Endothelial cell of umbilical vein (primary cell): ENCODE measurements around the gene SLC9A1. TPM values are rescaled to one million over a fixed set of nuclear protein-coding genes. Genes with fewer than 3 reads are reported as not detected.

Source experiments
- BruUV-seq: library from RNA; stranded (reverse); fragments of 400-500 nt; replicated peaks from 2 replicates; lab custom pipeline; 2021; lab: Mats Ljungman, UMichigan
- CTCF ChIA-PET: fragments of 300-600, 350-600 bp; sonication (Branson Sonifier 250); formaldehyde crosslinking; loops from one replicate; lab custom pipeline; 2021; ENCODE audit warnings: antibody characterized with exemption, inconsistent platforms; lab: Charles Lee
- POLR2A ChIA-PET: fragments of 300-600, 350-600 bp; sonication (Branson Sonifier 250); formaldehyde crosslinking; loops from one replicate; lab custom pipeline; 2021; ENCODE audit warnings: antibody characterized with exemption, inconsistent platforms; lab: Charles Lee
- DNase-seq: peaks from one replicate; pipeline ENCODE4 v3.0.0-alpha.2; 2011; ENCODE audit warnings: low read depth, low spot score
- FAIRE-seq: peaks from 2 replicates; lab custom pipeline; 2011; peaks lifted over from hg19 to GRCh38; lab: Jason Lieb, UNC
- H2AFZ ChIP-seq: 2 replicates; pipeline ENCODE4 v1.6.0; 2012; ENCODE audit warnings: low read depth, low read length, control low read depth, inconsistent platforms
- H3K27ac ChIP-seq: 2 replicates; pipeline ENCODE4 v1.5.1; 2011; ENCODE audit warnings: low read depth, mild to moderate bottlenecking, control low read depth, low read length, moderate library complexity; ENCODE audit not compliant: insufficient read depth
- H3K27me3 ChIP-seq, 2 experiments: 2 replicates each; pipeline versions ENCODE4 v1.6.0 to v1.6.1; 2011; ENCODE audit warnings: low read length in 2 of 2, mixed read lengths in 1 of 2; ENCODE audit not compliant: control insufficient read depth in 2 of 2, insufficient read depth in 2 of 2
- H3K36me3 ChIP-seq, 2 experiments: 2 replicates in 1 of 2; 3 replicates in 1 of 2; pipeline ENCODE4 v1.5.1; 2011; ENCODE audit warnings: low read length in 2 of 2, mild to moderate bottlenecking in 1 of 2, moderate library complexity in 1 of 2; ENCODE audit not compliant: control insufficient read depth in 2 of 2, insufficient read depth in 2 of 2; ENCODE audit errors: extremely low read depth in 1 of 2
- H3K4me1 ChIP-seq: 3 replicates; pipeline ENCODE4 v1.5.1; 2011; ENCODE audit warnings: mild to moderate bottlenecking, low read length; ENCODE audit not compliant: control insufficient read depth, insufficient read depth; ENCODE audit errors: extremely low read depth
- H3K4me2 ChIP-seq: 2 replicates; pipeline ENCODE4 v1.6.1; 2011; ENCODE audit warnings: low read length, control low read depth, mixed read lengths; ENCODE audit not compliant: insufficient read depth
- H3K4me3 ChIP-seq, 3 experiments: fragments of 200-600 bp in 1 of 3; sonication (generic), shearing (Covaris generic) in 1 of 3; replicated peaks in 1 of 3; 2 replicates each; pipeline ENCODE4 v1.5.1; 2011 to 2016; ENCODE audit warnings: control low read depth in 3 of 3, low read length in 3 of 3, mild to moderate bottlenecking in 2 of 3, inconsistent platforms in 1 of 3, low read depth in 1 of 3, moderate library complexity in 1 of 3; ENCODE audit not compliant: insufficient read depth in 1 of 3
- H3K79me2 ChIP-seq: 2 replicates; pipeline ENCODE4 v1.6.0; 2012; ENCODE audit warnings: low read length, inconsistent platforms; ENCODE audit not compliant: control insufficient read depth, insufficient read depth
- H3K9ac ChIP-seq: replicated peaks from 2 replicates; pipeline ENCODE3; 2011; ENCODE audit warnings: low read length, control low read depth; ENCODE audit not compliant: insufficient read depth; ENCODE audit errors: extremely low read depth
- H3K9me1 ChIP-seq: replicated peaks from 3 replicates; pipeline ENCODE4 v1.6.0; 2011; ENCODE audit warnings: mild to moderate bottlenecking, low read length; ENCODE audit not compliant: control insufficient read depth, insufficient read depth; ENCODE audit errors: extremely low read depth
- H3K9me3 ChIP-seq: replicated peaks from 2 replicates; pipeline ENCODE4 v1.5.1; 2012; ENCODE audit warnings: low read length, inconsistent platforms; ENCODE audit not compliant: control insufficient read depth, insufficient read depth
- H4K20me1 ChIP-seq: replicated peaks from 2 replicates; pipeline ENCODE3; 2011; ENCODE audit warnings: mild to moderate bottlenecking, low read length; ENCODE audit not compliant: control insufficient read depth, insufficient read depth; ENCODE audit errors: extremely low read depth
- EZH2 ChIP-seq: IDR thresholded peaks from 2 replicates; pipeline ENCODE4 v1.6.1; 2012; ENCODE audit warnings: borderline replicate concordance, low read depth, mild to moderate bottlenecking, moderate library complexity, low read length, inconsistent platforms; ENCODE audit not compliant: severe bottlenecking
- FOS ChIP-seq: IDR thresholded peaks from 2 replicates; pipeline ENCODE4 v1.6.1; 2011; ENCODE audit warnings: mild to moderate bottlenecking, low read length, moderate library complexity, borderline replicate concordance; ENCODE audit not compliant: insufficient read depth
- GATA2 ChIP-seq: IDR thresholded peaks from 2 replicates; pipeline ENCODE4 v1.7.0; 2011; ENCODE audit warnings: low read depth, mild to moderate bottlenecking, moderate library complexity, mixed read lengths, low read length; ENCODE audit not compliant: insufficient read length, insufficient read depth
- JUN ChIP-seq: IDR thresholded peaks from 2 replicates; pipeline ENCODE4 v1.6.1; 2011; ENCODE audit warnings: borderline replicate concordance, low read depth; ENCODE audit not compliant: insufficient read length, insufficient read depth
- MYC ChIP-seq: IDR thresholded peaks from one replicate; pipeline ENCODE4 v1.6.1; 2011; ENCODE audit warnings: mild to moderate bottlenecking, low read depth, low read length
- POLR2AphosphoS5 ChIP-seq: IDR thresholded peaks from 2 replicates; pipeline ENCODE4 v1.6.1; 2012; ENCODE audit warnings: low read depth, mild to moderate bottlenecking, control low read depth, low read length, moderate library complexity; ENCODE audit not compliant: insufficient read depth
- dilution Hi-C: fragments of 300-500 bp; cut with MboI; formaldehyde crosslinking; loops from one replicate; pipeline ENCODE4 v1.15.0; 2019; ENCODE audit warnings: low sequenced_read_pairs; ENCODE audit not compliant: extremely low pct_ligation_motif_present
- intact Hi-C: fragments of 100-400 bp; cut with micrococcal nuclease; formaldehyde crosslinking; loops from one replicate; pipeline ENCODE4 v1.10.0; 2022
- polyA plus RNA-seq, 4 experiments: library from polyadenylated mRNA; depleted of rRNA in 3 of 4; stranded (reverse) in 3 of 4; unstranded in 1 of 4; fragments of >200 nt; gene quantifications; 2 replicates each; pipeline versions ENCODE4 v1.2.1 to v1.2.3, GENCODE V29; 2011 to 2012; ENCODE audit warnings: missing spikeins in 1 of 4
- total RNA-seq: library from RNA; stranded (reverse); gene quantifications from 2 replicates; pipeline ENCODE4 v1.2.3, GENCODE V29; 2021
- TF ChIP-seq, protein P1 (sequence below), 2 donors: IDR thresholded peaks; 1 replicate in 1 of 2; 2 replicates in 1 of 2; pipeline ENCODE4 v1.5.1; 2011; ENCODE audit warnings: low read length in 2 of 2, mild to moderate bottlenecking in 2 of 2, moderate library complexity in 2 of 2, control low read depth in 1 of 2, inconsistent platforms in 1 of 2, low read depth in 1 of 2; ENCODE audit not compliant: insufficient read depth in 1 of 2; ENCODE audit errors: extremely low read depth in 1 of 2

The SLC9A1 gene
- total and polyA plus RNA-seq, 2 donors (not counting 3 experiments of a cell fraction or from before 2014, with no cell fraction given) = 22.8 to 59.2 TPM

GRCh38 chr1:27162090-27162489 is 7.2 kb upstream of the SLC9A1 start:
- Histone ChIP-seq H3K9me1 (no peaks in the 10 kb centered on the region), H3K27me3 (no peaks in the 10 kb centered on the region), H3K79me2 (no peaks in the 10 kb centered on the region), H3K36me3 (no peaks in the 10 kb centered on the region), H2AFZ (no peak overlapping the region), H3K9me3 (no peaks in the 10 kb centered on the region), H3K4me2 (no peak overlapping the region), H3K27ac (no peak overlapping the region), H3K4me3 (no peak overlapping the region), H3K4me1 (peaks cover 14% of the 10 kb centered on the region), H3K9ac (no peak overlapping the region), H4K20me1 (no peaks in the 10 kb centered on the region)
- no peak for DNase-seq
- POLR2A ChIA-PET = interaction anchor here (0.6 kb wide), 1 partner anchor 29 kb away, joined by 3 read pairs; no protein-coding TSS in a partner anchor
- intact Hi-C loops (no loop called here), dilution Hi-C loops (no loop called here)
- TF ChIP-seq POLR2AphosphoS5 (no peak), EZH2 (no peak), MYC (no peak), FOS (no peak), JUN (no peak), GATA2 (no peak)
- TF ChIP-seq, protein P1, sequence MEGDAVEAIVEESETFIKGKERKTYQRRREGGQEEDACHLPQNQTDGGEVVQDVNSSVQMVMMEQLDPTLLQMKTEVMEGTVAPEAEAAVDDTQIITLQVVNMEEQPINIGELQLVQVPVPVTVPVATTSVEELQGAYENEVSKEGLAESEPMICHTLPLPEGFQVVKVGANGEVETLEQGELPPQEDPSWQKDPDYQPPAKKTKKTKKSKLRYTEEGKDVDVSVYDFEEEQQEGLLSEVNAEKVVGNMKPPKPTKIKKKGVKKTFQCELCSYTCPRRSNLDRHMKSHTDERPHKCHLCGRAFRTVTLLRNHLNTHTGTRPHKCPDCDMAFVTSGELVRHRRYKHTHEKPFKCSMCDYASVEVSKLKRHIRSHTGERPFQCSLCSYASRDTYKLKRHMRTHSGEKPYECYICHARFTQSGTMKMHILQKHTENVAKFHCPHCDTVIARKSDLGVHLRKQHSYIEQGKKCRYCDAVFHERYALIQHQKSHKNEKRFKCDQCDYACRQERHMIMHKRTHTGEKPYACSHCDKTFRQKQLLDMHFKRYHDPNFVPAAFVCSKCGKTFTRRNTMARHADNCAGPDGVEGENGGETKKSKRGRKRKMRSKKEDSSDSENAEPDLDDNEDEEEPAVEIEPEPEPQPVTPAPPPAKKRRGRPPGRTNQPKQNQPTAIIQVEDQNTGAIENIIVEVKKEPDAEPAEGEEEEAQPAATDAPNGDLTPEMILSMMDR (IDR thresholded peaks at IDR 0.05; ENCODE audit: extremely low read depth in 1 of 2, insufficient read depth in 1 of 2, low read depth in 1 of 2, low read length in 2 of 2) = no peak
- CTCF ChIA-PET = interaction anchor here (0.6 kb wide), 1 partner anchor 9 kb away, joined by 3 read pairs; no protein-coding TSS in a partner anchor
- BruUV-seq = no TSS peak
- FAIRE-seq = no peak
